CD4-positive, alpha-beta memory T cell (primary cell): ENCODE results near the gene MXD1. TPM values are rescaled to one million over a fixed set of nuclear protein-coding genes. Genes with fewer than 3 reads are reported as not detected.

Experiments
- CTCF ChIA-PET: fragments of 350-600 bp; sonication (Branson Sonifier 250); formaldehyde crosslinking; loops from one replicate; lab custom pipeline; 2021; ENCODE audit warnings: inconsistent platforms; ENCODE audit not compliant: partially characterized antibody; lab: Charles Lee
- POLR2A ChIA-PET: fragments of 350-600 bp; sonication (Branson Sonifier 250); formaldehyde crosslinking; loops from one replicate; lab custom pipeline; 2021; ENCODE audit not compliant: partially characterized antibody; lab: Charles Lee
- DNase-seq, 5 donors: peaks; one replicate each; pipeline versions ENCODE4 v3.0.0 to v3.0.0-alpha.2; 2020 to 2022; ENCODE audit warnings: mixed read lengths in 1 of 5
- H3K27ac ChIP-seq: one replicate; pipeline ENCODE4 v1.7.0; 2013; ENCODE audit warnings: low read depth, low read length
- H3K27me3 ChIP-seq: 2 replicates; pipeline ENCODE4 v1.7.0; 2013; ENCODE audit warnings: mild to moderate bottlenecking, low read length, moderate library complexity; ENCODE audit not compliant: insufficient read depth
- H3K36me3 ChIP-seq: 2 replicates; pipeline ENCODE4 v1.7.0; 2013; ENCODE audit warnings: mild to moderate bottlenecking, low read length, moderate library complexity; ENCODE audit not compliant: insufficient read depth
- H3K4me1 ChIP-seq: 2 replicates; pipeline ENCODE4 v1.7.0; 2013; ENCODE audit warnings: mild to moderate bottlenecking, low read length, moderate library complexity; ENCODE audit not compliant: insufficient read depth
- H3K4me3 ChIP-seq, 2 donors: one replicate each; pipeline ENCODE4 v1.7.0; 2013; ENCODE audit warnings: low read length in 2 of 2, mild to moderate bottlenecking in 1 of 2
- H3K9me3 ChIP-seq, 2 donors: one replicate each; pipeline ENCODE4 v1.7.0; 2013; ENCODE audit warnings: low read length in 2 of 2, control low read depth in 1 of 2; ENCODE audit not compliant: control insufficient read depth in 1 of 2
- H3K27ac Mint-ChIP-seq, 7 donors: one replicate each; pipeline ENCODE4 v1.8.0; 2020 to 2021; ENCODE audit warnings: mixed read lengths in 7 of 7, mild to moderate bottlenecking in 6 of 7, inconsistent platforms in 3 of 7, moderate library complexity in 3 of 7
- H3K27me3 Mint-ChIP-seq, 2 donors: one replicate each; pipeline ENCODE4 v1.8.0; 2020 to 2021; ENCODE audit warnings: mixed read lengths in 2 of 2
- H3K36me3 Mint-ChIP-seq, 2 donors: one replicate each; pipeline ENCODE4 v1.8.0; 2020 to 2021; ENCODE audit warnings: mixed read lengths in 2 of 2, inconsistent platforms in 1 of 2, mild to moderate bottlenecking in 1 of 2
- H3K4me1 Mint-ChIP-seq, 4 donors: one replicate each; pipeline ENCODE4 v1.8.0; 2020 to 2021; ENCODE audit warnings: mixed read lengths in 4 of 4, mild to moderate bottlenecking in 1 of 4
- H3K4me3 Mint-ChIP-seq, 8 donors: one replicate each; pipeline ENCODE4 v1.8.0; 2020 to 2021; ENCODE audit warnings: mixed read lengths in 8 of 8, mild to moderate bottlenecking in 7 of 8, moderate library complexity in 6 of 8, inconsistent platforms in 3 of 8
- H3K9me3 Mint-ChIP-seq, 8 donors: one replicate each; pipeline ENCODE4 v1.8.0; 2020 to 2021; ENCODE audit warnings: mixed read lengths in 8 of 8, mild to moderate bottlenecking in 5 of 8, inconsistent platforms in 3 of 8, moderate library complexity in 1 of 8
- intact Hi-C: fragments of 100-400 bp; cut with micrococcal nuclease; formaldehyde crosslinking; loops from one replicate; pipeline ENCODE4 v1.15.1; 2023
- polyA plus RNA-seq, 2 donors: library from polyadenylated mRNA; unstranded; fragments of 300-500 nt; fragmentation: Illumina TruSeq; gene quantifications; one replicate each; pipeline ENCODE4 v1.2.3, GENCODE V29; 2021
- total RNA-seq, 2 experiments: library from RNA; stranded (reverse); gene quantifications; one replicate each; pipeline ENCODE4 v1.2.3, GENCODE V29; 2021

MXD1 gene
- total and polyA plus RNA-seq, 4 experiments from 2014 or later = 4.7 to 17.2 (median 12.4) TPM

DNA sequence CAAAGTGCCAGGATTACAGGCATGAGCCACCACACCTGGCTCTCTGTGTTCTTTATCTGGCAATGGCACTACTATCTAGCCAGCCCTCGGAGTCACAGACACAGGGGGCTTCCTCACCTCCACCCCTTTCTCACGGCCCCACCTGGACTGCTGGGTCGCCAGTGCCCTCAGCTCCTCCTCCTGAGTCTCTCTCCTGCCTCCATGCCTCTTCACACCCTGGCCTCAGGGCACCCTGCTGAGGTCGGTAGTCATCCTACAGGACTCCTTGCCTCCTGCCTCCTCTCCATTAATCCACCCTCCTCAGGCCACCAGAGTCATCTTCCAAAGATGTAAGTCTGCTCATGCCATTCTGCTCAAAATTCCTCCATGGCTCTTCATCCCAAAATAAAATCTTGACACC lies 55.1 kb downstream of the MXD1 start:
- no peak overlapping the region for H3K4me3 ChIP-seq
- H3K9me3 Mint-ChIP-seq = no peaks in the 10 kb centered on the region

GRCh38 chr2:69972822-69973221 lies 57.9 kb downstream of the MXD1 start:
- ChIA-PET CTCF (interaction anchor here (0.7 to 1.0 kb wide), 2 partner anchors 21 to 98 kb away, joined by 3 read pairs; no protein-coding TSS in a partner anchor), POLR2A (no interaction called here)
- peaks cover 0 to 3% of the 10 kb centered on the region in 2 donors for H3K36me3 Mint-ChIP-seq
- no peak for DNase-seq
- no peak overlapping the region for H3K27ac Mint-ChIP-seq
- intact Hi-C loops = no loop called here
- H3K4me1 Mint-ChIP-seq = peaks cover 0 to 22% (median 10%) of the 10 kb centered on the region in 4 donors
- H3K27me3 ChIP-seq = no peaks in the 10 kb centered on the region
- peaks cover 0 to 1% (median 0%) of the 10 kb centered on the region in 8 donors for H3K9me3 Mint-ChIP-seq
- H3K27me3 Mint-ChIP-seq = no peaks in the 10 kb centered on the region
- no peak overlapping the region for H3K4me3 ChIP-seq
- no peak overlapping the region for H3K27ac ChIP-seq
- no peaks in the 10 kb centered on the region for H3K9me3 ChIP-seq
- H3K36me3 ChIP-seq = no peaks in the 10 kb centered on the region
- no peaks in the 10 kb centered on the region for H3K4me1 ChIP-seq
- H3K4me3 Mint-ChIP-seq = no peak overlapping the region

More for the DNA sequence above, 55.1 kb downstream of the MXD1 start:
- H3K36me3 ChIP-seq = no peaks in the 10 kb centered on the region
- no peak overlapping the region for H3K4me3 Mint-ChIP-seq
- CTCF ChIA-PET = no interaction called here
- peaks cover 0 to 3% of the 10 kb centered on the region in 2 donors for H3K36me3 Mint-ChIP-seq
- DNase-seq = no peak
- H3K4me1 Mint-ChIP-seq = peaks cover 0 to 11% (median 0%) of the 10 kb centered on the region in 4 donors
- H3K9me3 ChIP-seq = no peaks in the 10 kb centered on the region
- no peak overlapping the region for H3K27ac ChIP-seq
- H3K27me3 ChIP-seq = no peaks in the 10 kb centered on the region
- H3K27ac Mint-ChIP-seq = no peak overlapping the region
- POLR2A ChIA-PET = no interaction called here
- intact Hi-C loops = no loop called here
- no peaks in the 10 kb centered on the region for H3K4me1 ChIP-seq
- no peaks in the 10 kb centered on the region for H3K27me3 Mint-ChIP-seq

DNA sequence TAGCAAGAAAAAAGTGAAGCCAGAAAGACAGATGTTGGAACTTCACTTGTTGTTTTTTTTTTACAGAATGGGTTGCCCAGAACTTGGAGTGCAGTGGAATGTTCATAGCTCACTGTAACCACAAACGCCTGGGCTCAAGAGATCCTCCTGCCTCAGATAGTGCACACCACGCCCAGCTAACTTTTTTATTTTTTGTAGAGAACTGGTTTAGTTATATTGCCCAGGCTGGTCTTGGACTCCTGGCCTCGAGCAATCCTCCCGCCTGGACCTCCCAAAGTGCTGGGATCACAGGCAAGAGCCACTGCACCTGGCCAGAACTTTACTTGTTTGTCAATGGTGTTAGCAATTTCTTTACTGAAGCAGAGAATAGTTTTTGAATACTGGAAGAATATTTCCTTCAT lies 58.4 kb downstream of the MXD1 start:
- CTCF ChIA-PET = interaction anchor here (0.7 to 1.0 kb wide), 2 partner anchors 21 to 97 kb away, joined by 3 read pairs; no protein-coding TSS in a partner anchor
- Mint-ChIP-seq H3K27me3 (no peaks in the 10 kb centered on the region), H3K27ac (no peak overlapping the region), H3K36me3 (peaks cover 0 to 3% of the 10 kb centered on the region in 2 donors), H3K9me3 (peaks cover 0 to 1% (median 0%) of the 10 kb centered on the region in 8 donors), H3K4me3 (no peak overlapping the region), H3K4me1 (peaks cover 0 to 22% (median 10%) of the 10 kb centered on the region in 4 donors)
- H3K36me3 ChIP-seq = no peaks in the 10 kb centered on the region
- no peak overlapping the region for H3K4me3 ChIP-seq
- no peak overlapping the region for H3K27ac ChIP-seq
- no peaks in the 10 kb centered on the region for H3K9me3 ChIP-seq
- POLR2A ChIA-PET = no interaction called here
- H3K4me1 ChIP-seq = no peaks in the 10 kb centered on the region
- no peaks in the 10 kb centered on the region for H3K27me3 ChIP-seq
- intact Hi-C loops = no loop called here
- DNase-seq = no peak

GRCh38 chr2:69975136-69975852 lies 60.4 kb downstream of the MXD1 start:
- ChIA-PET CTCF (interaction anchor here (1.1 kb wide), 1 partner anchor 84 kb away, joined by 3 read pairs; no protein-coding TSS in a partner anchor), POLR2A (interaction anchor here (0.9 kb wide), 1 partner anchor 14 kb away, joined by 3 read pairs; the partner anchor contains the start of gene ASPRV1)
- Mint-ChIP-seq H3K9me3 (peaks cover 0 to 1% (median 0%) of the 10 kb centered on the region in 8 donors), H3K4me1 (peaks cover 0 to 22% (median 10%) of the 10 kb centered on the region in 4 donors), H3K36me3 (peaks cover 0 to 3% of the 10 kb centered on the region in 2 donors), H3K4me3 (no peak overlapping the region), H3K27me3 (no peaks in the 10 kb centered on the region), H3K27ac (peak overlapping the region in 1 of 7 donors; percentile 44)
- H3K4me1 ChIP-seq = no peaks in the 10 kb centered on the region
- H3K27ac ChIP-seq = no peak overlapping the region
- no peak for DNase-seq
- H3K36me3 ChIP-seq = no peaks in the 10 kb centered on the region
- intact Hi-C loops = no loop called here
- H3K4me3 ChIP-seq = no peak overlapping the region
- H3K27me3 ChIP-seq = no peaks in the 10 kb centered on the region
- no peaks in the 10 kb centered on the region for H3K9me3 ChIP-seq

- no peak overlapping the region for H3K27ac ChIP-seq
- no peaks in the 10 kb centered on the region for H3K4me1 ChIP-seq
- H3K9me3 ChIP-seq = no peaks in the 10 kb centered on the region
- H3K36me3 ChIP-seq = no peaks in the 10 kb centered on the region
- H3K27me3 Mint-ChIP-seq = no peaks in the 10 kb centered on the region
- CTCF ChIA-PET = interaction anchor here (1.1 kb wide), 1 partner anchor 84 kb away, joined by 3 read pairs; no protein-coding TSS in a partner anchor
- no peak overlapping the region for H3K4me3 ChIP-seq
- POLR2A ChIA-PET = no interaction called here
- H3K9me3 Mint-ChIP-seq = peaks cover 0 to 1% (median 0%) of the 10 kb centered on the region in 8 donors
- peaks cover 0 to 3% of the 10 kb centered on the region in 2 donors for H3K36me3 Mint-ChIP-seq
- peaks cover 0 to 22% (median 10%) of the 10 kb centered on the region in 4 donors for H3K4me1 Mint-ChIP-seq
- intact Hi-C loops = no loop called here
- H3K27me3 ChIP-seq = no peaks in the 10 kb centered on the region
- no peak for DNase-seq
- H3K4me3 Mint-ChIP-seq = no peak overlapping the region
- peak overlapping the region in 4 of 7 donors; percentile 8 to 64 (median 38) for H3K27ac Mint-ChIP-seq
These were observed 61.0 kb downstream of the MXD1 start for GRCh38 chr2:69975853-69976462.

- Histone ChIP-seq H3K4me1 (no peaks in the 10 kb centered on the region), H3K4me3 (no peak overlapping the region), H3K27me3 (no peaks in the 10 kb centered on the region), H3K27ac (no peak overlapping the region), H3K9me3 (no peaks in the 10 kb centered on the region), H3K36me3 (no peaks in the 10 kb centered on the region)
- ChIA-PET CTCF (no interaction called here), POLR2A (no interaction called here)
- Mint-ChIP-seq H3K27me3 (no peaks in the 10 kb centered on the region), H3K4me1 (peaks cover 0 to 22% (median 10%) of the 10 kb centered on the region in 4 donors), H3K36me3 (peaks cover 0 to 3% of the 10 kb centered on the region in 2 donors), H3K4me3 (no peak overlapping the region), H3K9me3 (peaks cover 0 to 1% (median 0%) of the 10 kb centered on the region in 8 donors), H3K27ac (no peak overlapping the region)
- intact Hi-C loops = no loop called here
- DNase-seq = no peak
These were observed 62.3 kb downstream of the MXD1 start for GRCh38 chr2:69977186-69977585.

- Histone ChIP-seq H3K9me3 (no peaks in the 10 kb centered on the region), H3K4me3 (no peak overlapping the region), H3K27ac (no peak overlapping the region), H3K27me3 (no peaks in the 10 kb centered on the region), H3K36me3 (no peaks in the 10 kb centered on the region), H3K4me1 (no peaks in the 10 kb centered on the region)
- Mint-ChIP-seq H3K4me1 (peaks cover 0 to 22% (median 10%) of the 10 kb centered on the region in 4 donors), H3K27ac (no peak overlapping the region), H3K9me3 (peaks cover 0 to 1% (median 0%) of the 10 kb centered on the region in 8 donors), H3K4me3 (no peak overlapping the region), H3K36me3 (peaks cover 0 to under 1% of the 10 kb centered on the region in 2 donors), H3K27me3 (no peaks in the 10 kb centered on the region)
- ChIA-PET POLR2A (no interaction called here), CTCF (no interaction called here)
- intact Hi-C loops = no loop called here
- no peak for DNase-seq
These were observed 63.1 kb downstream of the MXD1 start for GRCh38 chr2:69977906-69978482.
